ENCODE results near the gene SCMH1. TPM values are rescaled to one million over a fixed set of nuclear protein-coding genes. Genes with fewer than 3 reads are reported as not detected.
A peak's percentile ranks its signal among the peaks of the same experiment; 100 is the strongest.

SCMH1 gene
- total RNA-seq (2014; rRNA removed; shearing (Covaris generic)) = 43.1 and 51.0 TPM in 2 replicates

DNA sequence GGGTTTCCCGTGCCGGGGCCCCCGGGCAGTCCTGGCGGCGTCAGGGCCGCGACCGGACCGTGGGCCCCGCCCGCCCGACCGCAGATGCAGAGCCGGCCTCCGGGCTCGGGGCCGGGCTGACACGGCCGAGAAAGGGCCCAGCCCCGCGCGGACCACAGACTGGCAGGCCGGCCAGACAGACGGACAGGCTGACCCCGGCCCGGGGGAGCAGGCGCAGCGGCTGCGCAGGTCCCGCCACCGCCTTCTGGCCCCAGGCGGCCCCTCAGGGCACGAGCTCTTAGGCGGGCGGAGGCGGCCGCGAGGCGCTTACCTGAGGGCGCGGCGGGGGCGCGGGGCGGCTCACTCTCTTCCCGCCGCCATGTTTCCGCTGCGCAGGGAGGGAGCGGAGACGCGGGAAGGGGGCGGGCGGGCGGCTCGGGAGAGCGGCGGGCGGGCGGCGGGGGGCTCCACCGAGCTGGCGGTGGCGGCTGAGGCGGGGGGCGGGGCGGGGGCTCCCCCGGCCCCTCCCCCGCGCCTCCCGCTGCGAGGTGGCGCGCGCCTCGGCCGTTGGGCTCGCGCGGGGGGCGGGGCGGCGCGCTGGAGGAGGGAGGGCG lies at the start of gene SCMH1:
TSS of gene SCMH1 (minus strand) at position 558 of the 593 bp plus-strand sequence. CDS start 56,173 bp downstream, outside the sequence.
- Histone ChIP-seq H3K9me3 (replicated peaks) (no peaks in the 10 kb centered on the region), H3K36me3 (no peaks in the 10 kb centered on the region), H3K4me3 (peak within 1 kb of the TSS; percentile 99), H3K4me1 (peaks cover 38% of the 10 kb centered on the region), H3K27me3 (no peaks in the 10 kb centered on the region), H3K27ac (peak within 1 kb of the TSS; percentile 90)
- DNase-seq = peak; percentile 57 to 71

- Histone ChIP-seq H3K36me3 (no peaks in the 10 kb centered on the region), H3K4me1 (0 out of 2 replicates have a peak, but pooled peaks cover 4% of the 10 kb centered on the region), H3K27me3 (no peaks in the 10 kb centered on the region), H3K4me3 (no peak overlapping the region), H3K9me3 (replicated peaks) (no peaks in the 10 kb centered on the region), H3K27ac (no peak overlapping the region)
- no peak for DNase-seq
These were observed 49.1 kb upstream of the SCMH1 start for GRCh38 chr1:41291195-41291594.

- no peaks in the 10 kb centered on the region; the same call in none of the 2 replicates for H3K27me3 ChIP-seq
- 0 out of 2 replicates have a peak, but pooled peaks cover 4% of the 10 kb centered on the region for H3K4me1 ChIP-seq
- no peak overlapping the region for H3K27ac ChIP-seq
- H3K9me3 ChIP-seq (replicated peaks) = no peaks in the 10 kb centered on the region
- no peak overlapping the region for H3K4me3 ChIP-seq
- H3K36me3 ChIP-seq = no peaks in the 10 kb centered on the region
- no peak for DNase-seq
These were observed 47.1 kb upstream of the SCMH1 start for GRCh38 chr1:41289196-41289595.

GRCh38 chr1:41286992-41287391 lies 44.9 kb upstream of the SCMH1 start:
- H3K9me3 ChIP-seq (replicated peaks) = no peaks in the 10 kb centered on the region
- H3K27me3 ChIP-seq = no peaks in the 10 kb centered on the region; the same call in none of the 2 replicates
- no peaks in the 10 kb centered on the region for H3K36me3 ChIP-seq
- DNase-seq = peak in 1 of 2 experiments; percentile 40
- H3K27ac ChIP-seq = no peak overlapping the region
- no peak overlapping the region for H3K4me3 ChIP-seq
- peaks cover 20% of the 10 kb centered on the region for H3K4me1 ChIP-seq

DNA sequence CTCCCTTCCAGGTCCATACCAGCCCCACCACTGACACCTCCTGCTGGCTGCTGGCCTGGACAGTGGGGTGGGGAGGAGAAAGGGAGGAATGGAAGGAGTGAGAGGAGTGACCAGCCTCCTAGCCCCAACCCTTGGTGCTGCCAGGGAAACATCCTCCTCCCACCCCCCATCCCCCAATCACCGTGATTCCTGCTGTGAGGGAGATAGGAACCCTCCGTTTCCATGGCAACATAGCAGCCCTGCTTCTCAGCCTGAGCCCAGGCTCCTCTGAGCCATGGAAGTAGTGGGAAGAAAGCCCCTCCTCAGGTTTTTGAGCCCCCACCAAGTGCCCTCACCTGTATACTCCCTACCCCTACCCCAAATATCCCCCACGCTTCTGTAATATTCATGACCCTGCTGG lies 44.4 kb upstream of the SCMH1 start:
- no peaks in the 10 kb centered on the region for H3K36me3 ChIP-seq
- peaks cover 20% of the 10 kb centered on the region for H3K4me1 ChIP-seq
- no peak overlapping the region for H3K27ac ChIP-seq
- no peaks in the 10 kb centered on the region for H3K9me3 ChIP-seq (replicated peaks)
- DNase-seq = no peak
- H3K4me3 ChIP-seq = no peak overlapping the region
- no peaks in the 10 kb centered on the region; the same call in none of the 2 replicates for H3K27me3 ChIP-seq

DNA sequence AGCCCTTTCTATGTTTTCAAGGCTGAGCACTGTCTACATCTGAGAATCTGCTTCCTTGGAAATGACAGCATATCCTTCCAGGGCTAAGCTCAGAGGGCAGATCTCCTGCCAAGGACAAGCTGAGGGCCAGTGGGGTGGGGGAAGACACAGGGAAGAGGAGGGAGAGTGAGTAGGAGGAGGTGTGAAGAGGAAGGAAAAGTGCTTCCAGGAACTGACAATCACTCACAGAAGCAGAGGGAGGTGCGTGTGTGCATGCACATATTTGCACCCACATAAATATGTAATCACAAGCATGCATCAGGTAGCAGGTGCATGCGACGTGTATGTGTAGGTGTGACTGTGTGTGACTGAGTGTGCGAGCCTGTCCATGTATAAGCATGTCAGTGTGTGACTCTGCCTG lies 43.7 kb upstream of the SCMH1 start:
- DNase-seq = no peak
- peaks cover 20% of the 10 kb centered on the region for H3K4me1 ChIP-seq
- H3K36me3 ChIP-seq = no peaks in the 10 kb centered on the region
- H3K4me3 ChIP-seq = no peak overlapping the region
- no peaks in the 10 kb centered on the region for H3K9me3 ChIP-seq (replicated peaks)
- no peaks in the 10 kb centered on the region; the same call in none of the 2 replicates for H3K27me3 ChIP-seq
- no peak overlapping the region for H3K27ac ChIP-seq

DNA sequence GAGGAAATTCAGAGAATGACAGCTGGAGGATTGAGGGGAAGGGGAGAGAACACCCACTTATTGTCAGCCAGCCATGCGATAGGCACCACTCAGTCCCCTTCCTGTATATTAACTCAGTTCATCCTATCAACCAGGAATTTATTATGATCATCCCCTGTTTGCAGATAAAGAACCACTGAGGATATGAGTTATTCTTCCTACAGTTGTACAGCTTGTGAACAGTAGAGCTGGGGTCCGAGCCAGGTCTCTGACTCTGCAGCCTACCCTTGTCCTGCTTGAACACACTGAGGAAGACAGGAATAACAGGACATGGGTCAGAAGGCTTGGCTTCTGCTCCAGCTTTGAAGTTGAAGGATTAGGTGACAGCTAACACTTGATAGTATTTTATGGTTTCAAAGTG lies 42.0 kb upstream of the SCMH1 start:
- no peaks in the 10 kb centered on the region; the same call in none of the 2 replicates for H3K27me3 ChIP-seq
- H3K27ac ChIP-seq = no peak overlapping the region
- H3K9me3 ChIP-seq (replicated peaks) = no peaks in the 10 kb centered on the region
- no peak overlapping the region for H3K4me3 ChIP-seq
- peaks cover 20% of the 10 kb centered on the region for H3K4me1 ChIP-seq
- H3K36me3 ChIP-seq = no peaks in the 10 kb centered on the region
- DNase-seq = no peak

DNA sequence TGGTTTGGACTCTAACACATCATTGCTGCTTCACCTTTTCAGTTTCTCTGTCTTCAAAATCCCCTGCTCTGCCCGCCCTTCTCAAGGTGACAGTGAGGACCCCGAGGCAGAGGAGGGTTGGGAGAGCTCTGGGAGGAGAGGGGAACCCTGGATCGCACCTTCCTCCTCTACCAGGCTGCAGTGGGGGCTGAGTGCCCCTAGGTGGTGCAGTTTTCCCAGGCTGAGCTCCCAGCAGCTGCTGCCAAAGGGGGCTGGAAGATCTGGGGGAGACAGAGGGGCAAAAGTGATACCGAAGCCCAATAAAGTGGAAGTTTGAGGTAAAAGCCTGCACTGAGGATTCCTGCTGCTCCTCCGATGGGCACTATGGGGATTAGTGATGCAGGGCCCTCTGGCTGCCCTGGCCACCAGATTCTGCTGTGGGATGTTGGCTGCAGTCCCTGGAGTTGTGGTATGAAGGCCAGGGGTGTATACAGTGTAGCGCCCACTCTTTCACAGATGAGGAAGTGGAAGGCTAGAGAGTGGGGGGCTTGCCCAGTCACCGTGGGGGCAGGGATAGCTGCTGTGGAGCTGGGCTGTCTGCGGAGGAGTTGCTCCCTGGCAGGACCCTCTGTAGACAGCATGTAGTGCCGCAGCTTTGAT lies 40.7 kb upstream of the SCMH1 start:
- H3K36me3 ChIP-seq = no peaks in the 10 kb centered on the region
- H3K4me3 ChIP-seq = no peak overlapping the region
- H3K9me3 ChIP-seq (replicated peaks) = no peaks in the 10 kb centered on the region
- H3K4me1 ChIP-seq = peaks cover 20% of the 10 kb centered on the region
- no peaks in the 10 kb centered on the region; the same call in none of the 2 replicates for H3K27me3 ChIP-seq
- no peak overlapping the region for H3K27ac ChIP-seq
- DNase-seq = peak; percentile 70 to 85

GRCh38 chr1:41281334-41281733 lies 39.2 kb upstream of the SCMH1 start:
- H3K4me3 ChIP-seq = no peak overlapping the region
- no peak for DNase-seq
- H3K4me1 ChIP-seq = peaks cover 16% of the 10 kb centered on the region
- no peaks in the 10 kb centered on the region for H3K9me3 ChIP-seq (replicated peaks)
- no peaks in the 10 kb centered on the region for H3K36me3 ChIP-seq
- no peak overlapping the region for H3K27ac ChIP-seq
- peaks cover 4% of the 10 kb centered on the region for H3K27me3 ChIP-seq

GRCh38 chr1:41280202-41281032 lies 38.3 kb upstream of the SCMH1 start:
- H3K9me3 ChIP-seq (replicated peaks) = no peaks in the 10 kb centered on the region
- DNase-seq = no peak
- peaks cover 16% of the 10 kb centered on the region for H3K4me1 ChIP-seq
- H3K27ac ChIP-seq = no peak overlapping the region
- peaks cover 4% of the 10 kb centered on the region for H3K27me3 ChIP-seq
- H3K36me3 ChIP-seq = no peaks in the 10 kb centered on the region
- no peak overlapping the region for H3K4me3 ChIP-seq

- H3K27me3 ChIP-seq = peaks cover 4% of the 10 kb centered on the region; the same call in 1 of the 2 replicates
- H3K4me1 ChIP-seq = peaks cover 6% of the 10 kb centered on the region
- DNase-seq = no peak
- H3K9me3 ChIP-seq (replicated peaks) = no peaks in the 10 kb centered on the region
- H3K36me3 ChIP-seq = no peaks in the 10 kb centered on the region
- H3K27ac ChIP-seq = no peak overlapping the region
- no peak overlapping the region for H3K4me3 ChIP-seq
These were observed 36.0 kb upstream of the SCMH1 start for GRCh38 chr1:41278076-41278475.

DNA sequence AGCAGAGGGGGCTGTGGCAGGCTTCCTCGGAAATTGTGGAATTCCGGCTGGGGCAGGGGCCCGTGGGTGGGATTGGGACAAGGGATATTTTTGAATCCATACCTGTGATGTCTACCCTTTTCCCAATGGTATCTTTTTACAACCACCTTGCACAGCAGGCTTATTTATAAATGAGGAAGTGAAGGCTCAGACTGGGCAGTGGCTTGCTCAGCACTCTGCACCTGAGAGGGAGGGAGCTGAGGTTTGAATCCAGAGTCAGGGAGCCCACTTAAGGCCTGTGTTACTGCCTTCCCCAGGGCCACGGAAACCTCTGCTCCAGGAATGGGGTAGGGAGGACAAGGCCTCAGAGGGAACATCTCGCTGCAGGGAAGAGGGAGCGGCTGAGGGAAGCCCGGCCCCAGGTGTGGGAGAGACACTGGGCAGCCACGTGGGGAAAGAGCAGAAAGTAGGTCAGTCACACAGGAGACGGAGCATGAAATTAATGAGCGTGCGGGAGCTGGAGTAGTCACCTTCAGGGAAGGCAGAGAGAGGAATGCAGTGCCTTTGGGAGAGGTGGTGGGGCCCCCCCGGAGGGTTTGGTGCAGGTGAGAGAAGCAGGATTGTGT lies 35.4 kb upstream of the SCMH1 start:
- H3K27me3 ChIP-seq = peaks cover 4% of the 10 kb centered on the region; the same call in 1 of the 2 replicates
- no peak for DNase-seq

GRCh38 chr1:41275831-41276230 lies 33.7 kb upstream of the SCMH1 start:
- Histone ChIP-seq H3K36me3 (no peaks in the 10 kb centered on the region), H3K9me3 (replicated peaks) (no peaks in the 10 kb centered on the region), H3K4me3 (no peak overlapping the region), H3K27me3 (peaks cover 4% of the 10 kb centered on the region; the same call in 1 of the 2 replicates), H3K4me1 (no peaks in the 10 kb centered on the region), H3K27ac (no peak overlapping the region)
- DNase-seq = no peak

More for the DNA sequence above, 35.4 kb upstream of the SCMH1 start:
- no peaks in the 10 kb centered on the region for H3K9me3 ChIP-seq (replicated peaks)
- no peaks in the 10 kb centered on the region; the same call in 1 of the 2 replicates for H3K4me1 ChIP-seq
- no peak overlapping the region for H3K27ac ChIP-seq
- no peak overlapping the region for H3K4me3 ChIP-seq
- H3K36me3 ChIP-seq = no peaks in the 10 kb centered on the region

DNA sequence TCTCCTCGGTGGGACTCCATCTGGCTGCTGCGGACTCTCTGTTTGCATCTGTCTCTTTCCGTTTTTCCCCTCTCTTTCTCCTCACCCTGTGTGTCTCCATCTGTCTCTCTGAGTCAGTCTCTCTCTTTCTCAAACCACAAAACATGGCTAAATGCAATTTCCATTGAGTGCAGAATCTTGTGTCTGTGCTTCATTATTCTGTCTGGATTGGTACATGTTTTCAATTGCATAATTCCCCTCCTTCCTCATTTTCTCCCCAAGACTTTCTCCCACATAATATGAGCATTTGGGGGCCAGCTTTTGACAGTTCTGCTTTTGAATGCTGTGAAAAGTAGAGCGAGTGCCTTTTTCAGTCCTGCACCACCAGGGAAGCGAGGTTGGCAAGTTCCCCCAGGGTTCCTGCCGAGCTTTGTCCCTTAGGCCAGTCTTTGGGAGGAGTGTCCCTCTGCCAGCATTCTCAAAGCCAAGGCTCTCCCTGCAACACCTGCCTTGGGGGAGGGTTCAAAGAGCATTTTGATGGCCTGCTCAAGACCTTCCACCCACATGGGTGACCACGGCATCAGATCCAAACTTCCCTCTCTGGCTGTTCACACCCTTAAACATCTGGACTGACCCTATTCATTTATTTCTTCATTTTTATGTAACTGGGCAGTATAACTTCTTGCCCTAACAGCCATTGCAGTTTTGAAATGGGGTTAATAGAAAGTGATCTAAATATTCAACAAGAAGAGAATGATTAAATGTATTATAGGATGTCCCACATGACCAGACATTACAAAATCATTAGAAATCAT lies 32.8 kb upstream of the SCMH1 start:
- Histone ChIP-seq H3K27ac (no peak overlapping the region), H3K9me3 (replicated peaks) (no peaks in the 10 kb centered on the region), H3K36me3 (no peaks in the 10 kb centered on the region), H3K27me3 (0 out of 2 replicates have a peak, but pooled peaks cover 4% of the 10 kb centered on the region), H3K4me1 (no peaks in the 10 kb centered on the region), H3K4me3 (no peak overlapping the region)
- DNase-seq = no peak

Measured in SJCRH30 (cell line).